Mucosa of descending colon (tissue), 3 donors: Measurements from ENCODE around the gene PEX11G. TPM values are rescaled to one million over a fixed set of nuclear protein-coding genes. Genes with fewer than 3 reads are reported as not detected.

Experiments
- ATAC-seq: fragments of 200-7000 bp; cut with Tn5 transposase; one replicate; pipeline ENCODE4 v1.9.1; 2020; ENCODE audit warnings: mild to moderate bottlenecking, moderate library complexity
- DNase-seq, 3 donors: peaks; one replicate each; pipeline ENCODE4 v3.0.0-alpha.2; 2020
- H3K36me3 ChIP-seq: fragments of 200-600 bp; one replicate; pipeline ENCODE4 v1.8.0; 2021; ENCODE audit warnings: low read depth, mild to moderate bottlenecking
- H3K4me1 ChIP-seq: fragments of 200-600 bp; one replicate; pipeline ENCODE4 v1.8.0; 2021; ENCODE audit warnings: low read depth, mild to moderate bottlenecking
- H3K4me3 ChIP-seq: fragments of 200-600 bp; one replicate; pipeline ENCODE4 v1.8.0; 2021; ENCODE audit warnings: mild to moderate bottlenecking
- H3K9me3 ChIP-seq: fragments of 200-600 bp; one replicate; pipeline ENCODE4 v1.8.0; 2021; ENCODE audit warnings: mild to moderate bottlenecking
- CTCF ChIP-seq: fragments of 200-600 bp; IDR thresholded peaks from one replicate; pipeline ENCODE4 v1.8.0; 2022; ENCODE audit warnings: antibody characterized with exemption, mild to moderate bottlenecking
- intact Hi-C, 2 donors: fragments of 100-400 bp; cut with DNase I in 1 of 2; cut with micrococcal nuclease in 1 of 2; formaldehyde crosslinking; loops; one replicate each; pipeline versions ENCODE4 v1.11.0 to v1.11.1; 2022; cut with DNase I, micrococcal nuclease
- total RNA-seq, 3 donors: library from RNA; stranded (reverse); fragmentation: NEBNext Ultra II Directional in 2 of 3; extraction: Animal tissue kit (Norgen Biotek cat#: 25700) in 2 of 3; gene quantifications; one replicate each; pipeline versions ENCODE4 v1.2.1 to v1.2.4, GENCODE V29; 2021 to 2023
- donor health status: DM: no; HTN: no; CAD: no; lungs with moderate emphysema.
- donor health status: DM: no; HTN: no; CAD: no.
- donor health status: DM: no; HTN: yes; CAD: no.

PEX11G gene
- total RNA-seq, 3 donors from 2014 or later, result 4.0 to 9.5 (median 8.1) TPM

GRCh38 chr19:7447648-7448047, 41.2 kb downstream of the PEX11G start:
- Histone ChIP-seq H3K4me1 (no peaks in the 10 kb centered on the region), H3K9me3 (no peaks in the 10 kb centered on the region), H3K36me3 (peaks cover 16% of the 10 kb centered on the region), H3K4me3 (no peak overlapping the region)
- ATAC-seq (no peak), DNase-seq (no peak)
- intact Hi-C loops, result no loop called here
- TF ChIP-seq CTCF, result no peak

- no peak overlapping the region for H3K4me3 ChIP-seq
- peaks cover 16% of the 10 kb centered on the region for H3K36me3 ChIP-seq
- ATAC-seq (no peak), DNase-seq (no peak)
- no peaks in the 10 kb centered on the region for H3K4me1 ChIP-seq
- intact Hi-C loops, result no loop called here
- TF ChIP-seq CTCF, result no peak
- H3K9me3 ChIP-seq, result no peaks in the 10 kb centered on the region
Observed at GRCh38 chr19:7445104-7445503, 43.7 kb downstream of the PEX11G start.

- DNase-seq, result no peak
- peaks cover 16% of the 10 kb centered on the region for H3K36me3 ChIP-seq
- intact Hi-C loops, result no loop called here
- H3K9me3 ChIP-seq, result no peaks in the 10 kb centered on the region
- no peaks in the 10 kb centered on the region for H3K4me1 ChIP-seq
- ATAC-seq, result no peak
- no peak for TF ChIP-seq CTCF
- H3K4me3 ChIP-seq, result no peak overlapping the region
Observed at GRCh38 chr19:7444042-7444441, 44.8 kb downstream of the PEX11G start.

GRCh38 chr19:7442423-7442822, 46.4 kb downstream of the PEX11G start:
- no peak for TF ChIP-seq CTCF
- H3K9me3 ChIP-seq, result no peaks in the 10 kb centered on the region
- H3K4me1 ChIP-seq, result no peaks in the 10 kb centered on the region
- no peak for ATAC-seq
- peaks cover 13% of the 10 kb centered on the region for H3K36me3 ChIP-seq
- DNase-seq, result no peak
- no peak overlapping the region for H3K4me3 ChIP-seq
- intact Hi-C loops, result no loop called here

- no peaks in the 10 kb centered on the region for H3K9me3 ChIP-seq
- intact Hi-C loops, result no loop called here
- TF ChIP-seq CTCF, result no peak
Observed at GRCh38 chr19:7441468-7442146, 47.2 kb downstream of the PEX11G start.

More at GRCh38 chr19:7441468-7442146, 47.2 kb downstream of the PEX11G start:
- Histone ChIP-seq H3K4me3 (no peak overlapping the region), H3K4me1 (no peaks in the 10 kb centered on the region), H3K36me3 (peaks cover 12% of the 10 kb centered on the region)
- DNase-seq (no peak), ATAC-seq (no peak)
